ENCODE results near the gene YJU2.
A peak's percentile ranks its signal among the peaks of the same experiment; 100 is the strongest.

YJU2 gene

GRCh38 chr19:4298810-4299550, 52.1 kb downstream of the YJU2 start:
- DNase-seq (ENCODE audit: low read depth) = no peak

- no peak for DNase-seq (ENCODE audit: low read depth)
These were observed 53.7 kb downstream of the YJU2 start for GRCh38 chr19:4300589-4300988.

GRCh38 chr19:4301590-4302242, 54.8 kb downstream of the YJU2 start:
- DNase-seq (ENCODE audit: low read depth) = no peak

- DNase-seq (ENCODE audit: low read depth) = no peak
These were observed 55.4 kb downstream of the YJU2 start, which contains the start of gene TMIGD2 for GRCh38 chr19:4302243-4302640. TMIGD2 (minus strand) TSS chr19:4302389; CDS start chr19:4302385, 4 bp downstream.

- DNase-seq (ENCODE audit: low read depth) = no peak
These were observed 57.1 kb downstream of the YJU2 start for GRCh38 chr19:4303819-4304537.

GRCh38 chr19:4304538-4305256, 57.8 kb downstream of the YJU2 start, which contains the start of gene FSD1:
FSD1 (plus strand) TSS chr19:4304598; CDS start chr19:4304747, 149 bp downstream.
- peak; percentile 12 for DNase-seq (ENCODE audit: low read depth)

- no peak for DNase-seq (ENCODE audit: low read depth)
These were observed 58.4 kb downstream of the YJU2 start for GRCh38 chr19:4305257-4305612.

- DNase-seq (ENCODE audit: low read depth) = no peak
These were observed 58.8 kb downstream of the YJU2 start for GRCh38 chr19:4305659-4306058.

GRCh38 chr19:4310247-4311121, 63.6 kb downstream of the YJU2 start:
- no peak for DNase-seq (ENCODE audit: low read depth)

- DNase-seq (ENCODE audit: low read depth) = no peak
These were observed 67.1 kb downstream of the YJU2 start for GRCh38 chr19:4313847-4314490.

GRCh38 chr19:4316956-4317355, 70.1 kb downstream of the YJU2 start:
- DNase-seq (ENCODE audit: low read depth) = no peak

GRCh38 chr19:4318460-4318859, 71.6 kb downstream of the YJU2 start:
- DNase-seq (ENCODE audit: low read depth) = no peak
